ENCODE measurements around the gene TNFRSF12A. TPM values are rescaled to one million over a fixed set of nuclear protein-coding genes. Genes with fewer than 3 reads are reported as not detected.

TNFRSF12A gene
- polyA plus RNA-seq, 3 donors, result 8.9 to 12.9 (median 11.9) TPM

DNA sequence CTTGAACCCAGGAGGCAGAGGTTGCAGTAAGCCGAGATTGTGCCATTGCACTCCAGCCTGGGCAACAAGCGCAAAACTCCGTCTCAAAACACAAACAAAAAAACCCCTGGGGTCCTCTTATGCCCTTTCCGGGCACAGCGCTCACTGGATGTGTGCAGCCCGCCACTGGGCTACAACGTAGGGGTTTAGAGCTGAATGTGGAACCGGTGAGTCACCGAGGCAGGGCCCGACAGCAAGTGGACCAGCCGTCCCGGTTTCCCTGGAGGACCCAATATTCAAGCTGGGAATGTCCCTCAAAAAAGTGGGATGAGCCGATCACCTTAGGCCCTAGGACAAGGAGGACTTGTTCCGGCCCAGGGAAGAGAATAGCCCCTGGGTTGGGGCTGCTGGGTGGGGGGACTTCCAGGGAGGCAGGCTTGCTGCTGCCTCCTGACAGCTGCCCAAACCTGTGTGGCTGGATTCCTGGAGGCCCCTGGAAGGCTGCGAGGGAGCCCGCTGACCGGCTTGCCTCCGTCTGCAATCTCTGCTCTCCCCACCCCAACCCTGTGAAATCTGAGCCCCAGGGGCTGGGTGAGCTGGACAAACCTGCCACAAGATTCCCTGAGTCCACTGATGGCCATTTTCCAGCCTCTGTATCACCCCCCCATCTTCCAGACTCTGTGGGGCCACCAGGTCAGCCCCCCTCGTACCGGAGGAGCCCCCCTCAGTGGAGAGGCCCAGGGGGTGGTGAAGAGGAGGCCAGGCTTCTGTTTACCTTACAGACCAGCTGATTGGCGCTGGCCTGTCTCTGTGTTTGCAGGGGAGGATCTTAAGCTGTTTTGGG, 10.4 kb upstream of the TNFRSF12A start:
- DNase-seq (ENCODE audit: low read depth in 3 of 3, low spot score in 2 of 3), result no peak

GRCh38 chr16:3010510-3010909, 9.7 kb upstream of the TNFRSF12A start:
- DNase-seq (ENCODE audit: low read depth in 3 of 3, low spot score in 2 of 3), result no peak

- no peak for DNase-seq (ENCODE audit: low read depth in 3 of 3, low spot score in 2 of 3)
Measured at GRCh38 chr16:3012246-3012645, 7.9 kb upstream of the TNFRSF12A start.

DNA sequence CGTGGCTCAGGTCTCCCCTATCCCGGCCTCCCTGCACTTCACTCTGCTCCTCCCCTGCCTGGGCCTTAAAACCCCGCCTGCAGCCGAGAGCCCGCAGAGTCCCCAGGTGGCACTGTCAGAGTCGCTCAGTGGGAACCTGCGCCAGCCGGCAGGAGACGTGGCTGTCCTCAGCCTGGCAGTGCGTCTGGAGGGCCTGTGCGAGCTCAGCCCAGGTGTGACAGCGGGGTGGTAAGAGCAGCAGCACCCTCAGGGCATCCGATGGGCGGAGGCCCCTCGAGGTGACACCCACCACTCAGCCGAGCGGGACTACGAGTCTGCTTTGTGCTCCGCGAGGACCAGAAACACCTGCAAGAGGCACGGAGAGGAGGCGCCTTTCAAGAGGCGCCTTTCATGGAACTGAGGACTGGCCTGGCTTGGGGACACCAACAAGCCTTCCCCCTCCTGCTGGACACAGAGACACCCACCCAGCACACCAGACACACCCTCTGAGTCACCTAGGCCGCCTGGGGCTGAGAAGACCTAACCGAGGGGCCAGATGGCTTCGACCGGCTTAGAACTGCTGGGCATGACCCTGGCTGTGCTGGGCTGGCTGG, 7.2 kb upstream of the TNFRSF12A start, which contains the start of gene CLDN9:
Gene CLDN9 (plus strand): TSS at position 96 of the 593 bp plus-strand sequence. CDS start 440 bp downstream, at position 536.
- no peak for DNase-seq (ENCODE audit: low read depth in 3 of 3, low spot score in 2 of 3)

GRCh38 chr16:3013491-3013951, 6.6 kb upstream of the TNFRSF12A start:
- DNase-seq (ENCODE audit: low read depth in 3 of 3, low spot score in 2 of 3), result no peak

GRCh38 chr16:3013998-3014690, 6.0 kb upstream of the TNFRSF12A start:
- no peak for DNase-seq (ENCODE audit: low read depth in 3 of 3, low spot score in 2 of 3)

DNA sequence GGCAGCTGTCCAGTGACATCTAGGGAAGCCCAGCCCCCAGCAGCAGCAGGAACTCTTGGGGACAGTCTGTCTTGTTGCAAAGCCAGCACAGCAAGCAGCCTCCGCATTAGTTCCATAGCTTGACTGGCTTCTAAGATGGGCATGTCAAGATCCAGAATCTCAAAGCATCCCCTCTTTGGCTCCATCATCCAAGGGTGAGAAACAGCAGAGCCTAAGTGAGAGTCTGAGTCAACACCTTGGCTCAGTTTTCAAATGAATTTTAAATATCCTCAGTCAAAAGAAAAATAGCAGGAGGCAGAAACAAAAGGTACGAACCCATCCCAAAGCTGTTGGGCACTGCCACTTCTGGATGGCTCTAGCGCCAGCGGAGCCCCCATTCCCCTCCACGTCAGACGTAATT, 5.2 kb upstream of the TNFRSF12A start:
- DNase-seq (ENCODE audit: low read depth in 3 of 3, low spot score in 2 of 3), result no peak

- DNase-seq (ENCODE audit: low read depth in 3 of 3, low spot score in 2 of 3), result no peak
Measured at GRCh38 chr16:3015865-3016521, 4.2 kb upstream of the TNFRSF12A start.

GRCh38 chr16:3017344-3017743, 2.8 kb upstream of the TNFRSF12A start:
- no peak for DNase-seq (ENCODE audit: low read depth in 3 of 3, low spot score in 2 of 3)

- no peak for DNase-seq (ENCODE audit: low read depth in 3 of 3, low spot score in 2 of 3)
Measured at GRCh38 chr16:3017794-3018506, 2.2 kb upstream of the TNFRSF12A start, which contains the start of gene CLDN6. Gene CLDN6, minus strand, starts transcription at chr16:3018183. Its CDS starts 2,162 bp downstream, at chr16:3016021.

DNA sequence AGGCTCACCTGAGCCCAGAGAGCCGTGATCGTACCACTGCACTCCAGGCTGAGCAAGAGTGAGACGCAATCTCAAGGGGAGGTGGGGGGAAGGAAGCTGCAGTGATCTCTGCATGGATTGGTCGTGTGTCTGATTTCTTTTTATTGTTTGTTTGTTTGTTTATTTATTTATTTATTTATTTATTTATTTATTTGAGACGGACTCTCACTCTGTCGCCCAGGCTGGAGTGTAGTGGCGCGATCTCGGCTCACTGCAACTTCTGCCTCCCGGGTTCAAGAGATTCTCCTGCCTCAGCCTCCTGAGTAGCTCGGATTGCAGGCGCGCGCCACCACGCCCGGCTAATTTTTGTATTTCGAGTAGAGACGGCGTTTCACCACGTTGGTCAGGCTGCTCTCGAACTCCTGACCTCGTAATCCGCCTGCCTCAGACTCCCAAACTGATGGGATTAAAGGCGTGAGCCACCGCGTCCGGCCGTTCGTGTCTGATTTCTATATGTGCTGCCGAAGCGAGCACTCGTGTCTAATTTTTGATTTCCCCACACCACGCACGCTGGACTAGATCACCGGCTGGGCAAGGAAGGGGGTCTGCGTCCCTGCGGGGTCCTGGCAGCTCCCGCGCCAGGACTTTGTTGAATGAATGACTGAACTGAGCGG, 448 bp upstream of the TNFRSF12A start:
- DNase-seq (ENCODE audit: low read depth in 3 of 3, low spot score in 2 of 3), result no peak

- DNase-seq (ENCODE audit: low read depth in 3 of 3, low spot score in 2 of 3), result no peak
Measured at GRCh38 chr16:3020604-3021448, 658 bp downstream of the TNFRSF12A start.

DNA sequence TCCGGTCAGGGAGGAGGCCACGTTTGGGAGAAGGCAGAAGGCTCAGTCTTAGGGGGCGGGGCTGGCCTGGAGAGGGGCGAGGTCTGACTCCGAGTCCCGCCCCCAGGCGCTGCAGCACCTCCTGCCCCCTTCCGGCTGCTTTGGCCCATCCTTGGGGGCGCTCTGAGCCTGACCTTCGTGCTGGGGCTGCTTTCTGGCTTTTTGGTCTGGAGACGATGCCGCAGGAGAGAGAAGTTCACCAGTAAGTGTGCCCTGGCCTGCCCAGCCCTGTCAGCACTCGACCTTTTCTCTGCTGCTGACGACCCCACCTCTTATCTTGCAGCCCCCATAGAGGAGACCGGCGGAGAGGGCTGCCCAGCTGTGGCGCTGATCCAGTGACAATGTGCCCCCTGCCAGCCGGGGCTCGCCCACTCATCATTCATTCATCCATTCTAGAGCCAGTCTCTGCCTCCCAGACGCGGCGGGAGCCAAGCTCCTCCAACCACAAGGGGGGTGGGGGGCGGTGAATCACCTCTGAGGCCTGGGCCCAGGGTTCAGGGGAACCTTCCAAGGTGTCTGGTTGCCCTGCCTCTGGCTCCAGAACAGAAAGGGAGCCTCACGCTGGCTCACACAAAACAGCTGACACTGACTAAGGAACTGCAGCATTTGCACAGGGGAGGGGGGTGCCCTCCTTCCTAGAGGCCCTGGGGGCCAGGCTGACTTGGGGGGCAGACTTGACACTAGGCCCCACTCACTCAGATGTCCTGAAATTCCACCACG, 1.5 kb downstream of the TNFRSF12A start:
- no peak for DNase-seq (ENCODE audit: low read depth in 3 of 3, low spot score in 2 of 3)

DNA sequence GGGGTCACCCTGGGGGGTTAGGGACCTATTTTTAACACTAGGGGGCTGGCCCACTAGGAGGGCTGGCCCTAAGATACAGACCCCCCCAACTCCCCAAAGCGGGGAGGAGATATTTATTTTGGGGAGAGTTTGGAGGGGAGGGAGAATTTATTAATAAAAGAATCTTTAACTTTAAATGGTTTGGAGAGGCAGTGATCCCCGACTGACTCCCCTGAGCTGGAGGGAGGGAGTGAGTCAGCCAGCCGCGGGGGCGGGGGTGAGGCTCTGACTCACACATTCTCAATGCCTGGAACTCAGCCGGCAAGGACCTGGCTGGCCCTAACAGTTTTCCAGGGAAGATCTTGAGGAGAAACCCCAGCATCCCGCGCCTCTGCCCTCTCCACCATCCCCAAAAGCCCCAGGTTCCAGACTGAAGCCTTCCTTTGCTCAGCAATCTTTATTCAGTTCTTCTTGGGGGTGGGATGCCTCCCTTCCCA, 2.1 kb downstream of the TNFRSF12A start:
- no peak for DNase-seq (ENCODE audit: low read depth in 3 of 3, low spot score in 2 of 3)

DNA sequence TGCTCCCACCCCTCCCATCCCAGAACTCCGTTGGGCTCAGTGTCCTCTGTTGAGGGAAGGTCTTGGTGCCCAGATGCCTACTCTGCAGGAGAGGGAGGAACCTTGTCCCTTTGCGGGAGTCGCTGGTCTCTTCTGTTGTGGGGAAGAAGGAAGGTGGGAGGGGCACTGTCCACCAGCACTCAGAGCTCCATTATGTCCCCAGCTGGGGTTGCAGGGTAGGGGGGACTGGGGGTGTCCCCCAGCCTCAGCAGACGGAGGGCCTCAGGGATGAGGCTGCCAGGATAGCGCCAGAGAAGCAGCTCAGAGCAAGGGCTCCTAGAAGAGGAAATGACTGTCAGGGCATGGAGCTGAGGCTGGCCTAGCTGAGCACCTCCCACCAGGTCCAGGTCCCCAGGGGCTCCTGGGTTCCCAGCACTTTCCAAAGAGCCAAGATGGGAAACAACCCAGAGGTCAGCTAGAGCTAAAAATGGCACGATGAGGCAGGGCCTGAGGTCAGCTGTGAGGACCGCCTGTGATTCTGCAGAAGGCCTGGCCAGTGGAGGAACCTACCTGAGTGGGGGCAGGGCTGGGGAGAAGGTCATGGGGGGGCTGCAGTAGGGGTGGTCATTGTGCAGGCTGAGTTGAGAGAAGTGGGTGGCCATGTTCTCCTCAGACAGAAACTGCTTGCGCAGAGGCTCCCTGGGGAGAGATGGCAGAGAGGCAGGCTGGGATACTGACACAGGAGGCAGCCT, 2.7 kb downstream of the TNFRSF12A start:
- no peak for DNase-seq (ENCODE audit: low read depth in 3 of 3, low spot score in 2 of 3)

- DNase-seq (ENCODE audit: low read depth in 3 of 3, low spot score in 2 of 3), result no peak
Measured at GRCh38 chr16:3023415-3023668, 3.2 kb downstream of the TNFRSF12A start.

DNA sequence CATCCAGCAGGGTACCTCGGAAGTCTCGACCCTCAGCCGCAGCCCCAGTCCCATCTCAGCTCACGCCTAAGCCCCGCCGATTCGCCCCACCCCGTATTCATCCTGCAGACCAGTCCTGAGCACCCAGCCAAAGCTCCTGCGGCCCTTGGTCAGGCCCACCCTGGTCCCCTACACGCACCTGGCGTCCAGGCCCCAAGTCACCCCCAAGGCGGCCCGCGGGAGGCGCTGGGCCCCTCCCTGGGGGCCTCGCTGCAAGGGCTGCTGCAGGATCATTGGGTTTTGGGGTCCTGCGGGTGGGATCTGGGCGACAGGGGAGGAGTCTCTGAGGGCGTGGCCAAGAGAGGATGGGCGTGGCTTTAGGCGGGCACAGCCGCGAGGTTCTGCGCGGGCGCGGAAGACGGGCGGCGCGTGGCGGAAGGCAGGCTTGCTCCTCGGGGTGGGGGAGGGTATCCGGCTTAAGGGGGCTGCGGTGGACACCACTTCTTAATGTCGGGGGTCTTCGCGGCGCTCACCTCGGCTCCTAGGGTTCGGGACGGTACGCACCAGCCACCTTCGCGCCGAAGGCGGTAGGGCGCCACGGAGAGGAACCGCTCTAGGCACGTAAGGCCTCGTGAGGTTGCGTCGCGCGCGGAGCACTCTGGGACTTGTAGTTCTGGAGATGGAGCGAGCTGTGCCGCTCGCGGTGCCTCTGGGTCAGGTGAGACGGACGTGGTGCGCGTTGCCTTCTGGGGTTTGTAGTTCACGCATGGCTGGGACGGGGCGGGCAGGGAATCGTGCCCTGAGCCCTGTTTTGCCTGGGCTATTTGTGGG, 3.7 kb downstream of the TNFRSF12A start, which contains the start of the genes HCFC1R1 and THOC6:
Gene HCFC1R1 (minus strand): TSS at position 274 of the 810 bp plus-strand sequence. CDS start 1 bp downstream, at position 273.
Gene THOC6 (plus strand): TSS at position 367 of the 810 bp plus-strand sequence. CDS start 292 bp downstream, at position 659.
- DNase-seq (ENCODE audit: low read depth in 3 of 3, low spot score in 2 of 3), result peak; percentile 93 to 94 (median 94)
